IPS-18a (cell line): ENCODE measurements around the gene NEAT1.

Source experiments
- H3K27ac ChIP-seq: one replicate; pipeline ENCODE4 v1.5.1; 2013; ENCODE audit warnings: low read length
- H3K27me3 ChIP-seq: one replicate; pipeline ENCODE4 v1.6.1; 2013; ENCODE audit warnings: mild to moderate bottlenecking, low read length; ENCODE audit not compliant: control insufficient read depth, insufficient read depth
- H3K36me3 ChIP-seq: one replicate; pipeline ENCODE4 v1.6.1; 2013; ENCODE audit warnings: low read depth, low read length; ENCODE audit not compliant: control insufficient read depth
- H3K4me1 ChIP-seq: one replicate; pipeline ENCODE4 v1.6.1; 2013; ENCODE audit warnings: low read depth, low read length; ENCODE audit not compliant: control insufficient read depth
- H3K4me3 ChIP-seq: one replicate; pipeline ENCODE4 v1.5.1; 2013; ENCODE audit warnings: low read length
- H3K9ac ChIP-seq: one replicate; pipeline ENCODE4 v1.6.1; 2013; ENCODE audit warnings: mild to moderate bottlenecking, low read length, moderate library complexity
- H3K9me3 ChIP-seq: one replicate; pipeline ENCODE4 v1.6.1; 2013; ENCODE audit warnings: low read depth, low read length; ENCODE audit not compliant: control insufficient read depth

NEAT1 gene

DNA sequence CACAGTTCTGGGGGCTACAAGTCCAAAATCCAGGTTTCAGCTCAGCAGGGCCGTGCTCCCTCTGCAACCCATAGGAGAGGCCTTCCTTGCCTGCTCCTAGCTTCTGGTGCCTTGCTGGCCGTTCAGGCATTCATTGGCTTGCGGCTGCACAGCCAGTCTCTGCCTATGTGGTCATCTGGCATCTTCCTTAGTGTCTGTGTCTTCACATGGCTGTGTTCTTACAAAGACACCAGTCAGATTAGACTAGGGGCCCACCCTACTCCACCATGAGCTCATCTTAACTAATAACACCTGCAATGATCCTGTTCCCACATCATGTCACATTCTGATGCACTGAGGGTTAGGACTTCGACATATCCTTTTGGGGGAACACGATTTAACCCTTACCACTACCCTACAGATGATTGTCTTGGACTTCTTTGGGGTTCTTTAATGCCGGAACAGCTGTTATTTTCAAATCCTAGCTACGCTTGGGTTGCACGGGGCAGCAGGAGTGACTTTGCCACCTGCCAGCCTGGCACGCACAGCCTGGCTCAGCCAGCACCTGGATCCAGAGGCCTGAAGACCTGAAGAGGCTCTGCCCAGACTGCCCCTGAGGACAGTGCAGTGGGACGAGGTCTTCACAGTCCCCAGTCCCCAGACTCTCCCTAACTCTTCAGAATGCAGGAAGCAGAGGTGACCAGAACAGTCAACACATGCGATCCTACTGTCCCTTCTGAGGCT lies 7.7 kb upstream of the NEAT1 start:
- Histone ChIP-seq H3K27ac (no peak overlapping the region), H3K4me3 (no peak overlapping the region), H3K36me3 (no peaks in the 10 kb centered on the region), H3K9ac (no peak overlapping the region), H3K4me1 (peaks cover 24% of the 10 kb centered on the region), H3K9me3 (no peaks in the 10 kb centered on the region), H3K27me3 (no peaks in the 10 kb centered on the region)

DNA sequence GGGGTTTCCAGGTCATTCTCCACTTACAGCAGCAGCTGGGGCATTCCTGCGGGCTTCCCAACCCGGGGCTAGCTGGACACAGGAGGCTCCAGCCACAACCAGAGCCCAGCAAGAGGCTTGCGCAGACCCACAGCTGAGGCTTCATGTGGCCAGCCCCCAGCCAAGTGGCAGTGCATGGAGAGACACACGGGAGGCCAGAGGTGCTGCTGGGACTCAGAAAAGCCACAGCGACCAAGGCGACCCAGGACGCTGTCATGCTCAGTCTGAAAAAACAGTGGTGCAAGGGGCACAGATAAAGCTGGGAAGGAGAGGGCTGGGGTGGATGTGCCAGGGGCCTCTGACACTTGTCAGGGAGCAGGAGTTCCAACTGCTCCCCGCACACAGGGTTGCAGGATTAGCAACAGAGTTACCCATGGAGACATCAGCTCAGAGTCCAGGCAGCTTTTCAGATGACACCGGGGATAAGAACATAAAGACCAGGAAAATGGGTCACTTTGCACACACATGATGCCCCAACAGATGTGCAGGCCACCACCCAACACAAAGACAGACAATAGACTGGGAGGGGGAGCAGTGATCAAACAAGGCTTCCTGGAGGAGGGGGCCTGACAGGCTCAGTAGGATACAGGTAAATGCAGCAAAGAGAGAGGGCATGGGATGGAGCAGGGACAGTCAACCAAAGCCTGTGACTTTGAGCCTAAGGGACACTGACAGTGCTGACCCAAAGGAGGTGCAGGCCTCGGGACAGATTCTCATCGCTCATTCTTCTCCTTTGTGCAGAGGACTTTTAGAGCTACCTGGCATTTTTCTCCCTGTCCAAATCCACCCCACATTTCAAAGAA lies 6.9 kb upstream of the NEAT1 start:
- Histone ChIP-seq H3K4me3 (no peak overlapping the region), H3K4me1 (peaks cover 30% of the 10 kb centered on the region), H3K9ac (no peak overlapping the region), H3K36me3 (no peaks in the 10 kb centered on the region), H3K27me3 (no peaks in the 10 kb centered on the region), H3K9me3 (no peaks in the 10 kb centered on the region), H3K27ac (no peak overlapping the region)

DNA sequence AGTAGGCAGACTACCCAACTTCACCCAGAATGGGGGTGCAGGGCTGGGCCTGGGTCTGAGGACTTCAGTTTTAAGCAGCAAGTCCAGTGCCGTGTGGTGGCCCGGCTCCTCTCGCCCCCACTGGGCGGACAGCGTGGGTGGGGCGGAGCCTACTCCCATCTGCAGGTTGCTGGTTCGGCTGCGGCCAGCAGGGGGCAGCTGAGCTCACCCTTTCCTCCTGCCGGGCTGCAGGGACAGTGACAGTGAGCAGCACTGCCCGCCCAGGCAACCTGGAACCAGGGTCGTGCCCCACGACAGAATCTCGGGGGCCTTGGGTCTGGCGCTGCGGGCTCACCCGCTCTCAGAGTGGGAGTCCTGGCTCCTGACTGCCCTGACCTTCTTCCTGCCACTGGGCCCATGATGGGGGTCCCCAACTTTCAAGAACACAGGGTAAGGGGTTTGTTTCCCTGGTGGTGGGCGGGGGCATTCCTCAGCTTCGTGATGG lies 6.2 kb upstream of the NEAT1 start:
- Histone ChIP-seq H3K27ac (no peak overlapping the region), H3K4me1 (peaks cover 36% of the 10 kb centered on the region), H3K36me3 (no peaks in the 10 kb centered on the region), H3K9ac (no peak overlapping the region), H3K9me3 (no peaks in the 10 kb centered on the region), H3K27me3 (no peaks in the 10 kb centered on the region), H3K4me3 (no peak overlapping the region)

DNA sequence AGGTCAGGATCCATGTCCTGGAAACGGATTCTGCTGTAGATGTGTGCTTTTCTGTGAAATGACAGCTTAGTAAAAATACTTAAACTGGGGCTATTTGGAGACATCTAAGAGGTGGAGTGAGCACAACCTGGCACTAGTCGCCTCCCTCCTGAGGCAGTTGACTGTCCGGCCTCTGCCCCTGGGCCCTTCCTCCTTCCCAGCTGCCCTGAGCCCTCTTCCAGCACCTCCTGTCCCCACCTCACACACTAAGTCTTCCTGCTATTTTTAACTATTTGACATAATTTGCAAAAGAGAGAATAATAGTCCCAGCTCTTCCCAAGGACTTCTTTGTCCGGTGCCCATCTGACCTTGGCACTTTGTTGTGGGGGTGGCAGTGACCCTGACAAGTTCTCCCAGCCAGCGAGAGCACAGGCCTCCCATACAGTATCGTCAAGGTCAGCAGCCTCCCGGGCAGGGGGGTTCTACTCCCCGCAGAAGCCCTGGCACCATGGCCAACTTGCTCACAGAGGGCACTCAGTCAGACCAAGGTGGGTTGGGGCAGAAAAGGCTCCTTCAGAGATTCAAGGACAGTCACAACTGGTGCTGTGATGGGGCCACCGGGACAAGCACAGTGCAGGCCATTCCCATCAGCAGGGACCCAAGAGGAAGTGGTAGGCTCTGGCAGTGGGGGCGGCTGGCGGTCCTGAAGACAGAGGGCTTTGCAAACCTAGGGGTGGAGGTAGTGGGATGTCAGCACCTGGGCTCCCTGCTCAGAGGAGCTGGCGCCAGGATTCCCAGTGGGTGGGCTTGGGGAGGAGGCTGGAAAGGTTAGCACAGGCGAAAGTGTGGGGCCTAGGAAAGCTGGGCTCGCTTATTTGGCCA lies 5.5 kb upstream of the NEAT1 start:
- H3K36me3 ChIP-seq, result no peaks in the 10 kb centered on the region
- peaks cover 41% of the 10 kb centered on the region for H3K4me1 ChIP-seq

DNA sequence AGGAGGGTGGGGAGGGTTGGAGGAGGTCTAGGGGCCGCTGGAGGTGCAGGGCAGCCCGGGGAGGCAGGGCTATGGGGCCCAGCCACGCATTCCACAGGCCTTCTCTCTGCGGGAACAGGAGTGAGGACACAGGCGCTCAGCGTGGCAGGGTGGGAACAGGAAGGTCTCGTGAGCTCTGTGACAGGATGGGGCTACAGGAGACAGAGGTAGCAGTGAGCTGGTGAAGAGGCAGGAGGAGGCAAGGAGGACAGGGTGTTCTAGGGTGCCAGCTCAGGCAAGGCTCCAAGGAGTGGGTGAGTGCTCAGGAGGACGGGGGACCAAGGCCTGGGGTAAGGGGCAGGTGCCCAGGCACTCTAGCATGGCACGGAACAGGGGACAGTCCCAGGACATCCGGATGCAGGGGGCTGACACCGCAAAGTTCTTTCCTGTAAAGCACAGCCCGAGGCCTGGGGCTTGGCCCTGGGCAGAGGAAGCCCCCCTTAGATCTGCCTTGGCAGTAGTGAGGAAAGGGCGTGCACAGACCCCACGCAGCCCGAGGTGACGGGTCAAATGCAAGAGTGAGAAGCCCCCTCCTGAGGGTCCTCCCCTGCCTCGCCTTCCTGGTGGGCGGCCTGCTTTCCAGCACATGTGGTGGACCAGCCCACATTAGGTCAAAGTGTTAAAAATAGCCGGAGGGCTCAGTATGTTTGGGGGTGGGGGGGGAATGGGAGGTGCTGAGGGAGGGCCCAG lies 4.7 kb upstream of the NEAT1 start:
- no peak overlapping the region for H3K4me3 ChIP-seq
- H3K4me1 ChIP-seq, result peaks cover 44% of the 10 kb centered on the region
- H3K27me3 ChIP-seq, result no peaks in the 10 kb centered on the region
- H3K9ac ChIP-seq, result peak overlapping the region; percentile 64
- no peaks in the 10 kb centered on the region for H3K36me3 ChIP-seq
- no peak overlapping the region for H3K27ac ChIP-seq
- no peaks in the 10 kb centered on the region for H3K9me3 ChIP-seq

More for the DNA sequence above, 5.5 kb upstream of the NEAT1 start:
- Histone ChIP-seq H3K27ac (no peak overlapping the region), H3K9ac (no peak overlapping the region), H3K9me3 (no peaks in the 10 kb centered on the region), H3K27me3 (no peaks in the 10 kb centered on the region), H3K4me3 (no peak overlapping the region)

DNA sequence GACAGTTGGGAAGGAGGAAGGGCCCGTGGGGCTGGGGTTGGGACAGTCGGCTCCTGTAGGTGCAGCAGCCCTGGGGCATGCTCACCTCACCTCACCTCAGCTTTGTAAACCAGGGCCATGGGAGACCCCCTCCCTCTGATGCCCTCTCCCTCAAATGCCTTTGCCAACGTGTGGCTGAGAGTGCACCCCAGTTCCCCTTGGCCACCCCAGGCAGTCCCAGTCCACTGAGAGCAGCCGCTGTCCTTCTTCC lies 4.2 kb upstream of the NEAT1 start:
- Histone ChIP-seq H3K4me1 (peaks cover 49% of the 10 kb centered on the region), H3K27ac (peak overlapping the region; percentile 92), H3K4me3 (peak overlapping the region; percentile 34), H3K36me3 (no peaks in the 10 kb centered on the region), H3K9ac (peak overlapping the region; percentile 64), H3K27me3 (no peaks in the 10 kb centered on the region), H3K9me3 (no peaks in the 10 kb centered on the region)

DNA sequence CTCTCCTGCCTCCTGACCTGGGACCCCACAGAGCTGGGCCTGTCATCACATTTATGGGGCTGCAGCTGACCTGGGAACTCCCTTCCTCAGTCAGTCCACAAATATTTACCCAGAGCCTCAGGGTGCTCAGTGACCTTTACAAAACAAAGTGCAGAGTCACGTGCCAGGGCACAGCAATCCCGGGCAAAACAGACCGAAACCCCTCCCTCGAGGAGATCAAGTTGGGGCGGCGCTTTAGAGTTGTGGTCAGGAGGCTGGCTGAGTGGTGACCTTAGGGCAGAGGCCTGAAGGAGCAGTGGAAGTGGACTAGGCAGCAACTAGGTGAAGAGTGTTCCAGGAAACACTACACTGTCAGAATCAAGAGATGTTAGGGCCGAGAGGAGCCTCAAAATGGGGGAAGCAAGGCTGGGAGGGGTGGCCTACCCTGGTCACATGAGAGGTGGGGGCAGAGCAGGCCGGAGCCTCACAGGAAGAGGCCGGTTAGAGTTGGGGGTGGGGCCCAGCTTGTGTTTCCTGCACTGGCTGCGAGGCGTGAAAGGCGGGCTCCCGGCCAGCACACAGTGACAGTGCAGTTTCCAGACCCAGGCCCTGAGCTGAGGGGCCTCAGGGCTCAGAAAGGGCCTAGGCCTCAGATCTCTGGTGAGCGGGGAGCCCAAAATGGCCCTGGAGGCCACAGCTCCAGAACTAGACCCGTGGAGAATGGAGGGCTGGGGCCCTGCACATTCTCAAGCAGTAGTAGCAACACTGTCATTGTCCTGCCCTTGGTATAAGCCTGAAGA lies 3.7 kb upstream of the NEAT1 start:
- Histone ChIP-seq H3K4me1 (peaks cover 54% of the 10 kb centered on the region), H3K36me3 (no peaks in the 10 kb centered on the region), H3K9me3 (no peaks in the 10 kb centered on the region), H3K27ac (peak overlapping the region; percentile 92), H3K9ac (peak overlapping the region; percentile 64), H3K4me3 (peak overlapping the region; percentile 34), H3K27me3 (no peaks in the 10 kb centered on the region)

DNA sequence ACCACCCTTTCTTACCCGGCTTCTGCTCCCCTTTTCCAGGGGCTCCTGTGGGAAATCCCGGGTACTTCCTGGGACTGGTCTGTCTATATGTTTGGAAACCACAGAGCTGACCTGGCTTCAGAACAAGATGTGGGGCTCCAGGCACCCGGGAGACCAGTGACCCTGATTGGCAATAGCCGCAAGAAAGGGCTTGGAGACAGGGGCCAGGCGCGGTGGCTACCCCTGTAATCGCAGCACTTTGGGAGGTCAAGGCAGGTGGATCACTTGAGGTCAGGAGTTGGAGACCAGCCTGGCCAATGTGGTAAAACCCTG lies 3.2 kb upstream of the NEAT1 start:
- Histone ChIP-seq H3K4me1 (peaks cover 60% of the 10 kb centered on the region), H3K27ac (peak overlapping the region; percentile 92), H3K4me3 (no peak overlapping the region), H3K27me3 (no peaks in the 10 kb centered on the region), H3K36me3 (no peaks in the 10 kb centered on the region), H3K9ac (peak overlapping the region; percentile 64), H3K9me3 (no peaks in the 10 kb centered on the region)

DNA sequence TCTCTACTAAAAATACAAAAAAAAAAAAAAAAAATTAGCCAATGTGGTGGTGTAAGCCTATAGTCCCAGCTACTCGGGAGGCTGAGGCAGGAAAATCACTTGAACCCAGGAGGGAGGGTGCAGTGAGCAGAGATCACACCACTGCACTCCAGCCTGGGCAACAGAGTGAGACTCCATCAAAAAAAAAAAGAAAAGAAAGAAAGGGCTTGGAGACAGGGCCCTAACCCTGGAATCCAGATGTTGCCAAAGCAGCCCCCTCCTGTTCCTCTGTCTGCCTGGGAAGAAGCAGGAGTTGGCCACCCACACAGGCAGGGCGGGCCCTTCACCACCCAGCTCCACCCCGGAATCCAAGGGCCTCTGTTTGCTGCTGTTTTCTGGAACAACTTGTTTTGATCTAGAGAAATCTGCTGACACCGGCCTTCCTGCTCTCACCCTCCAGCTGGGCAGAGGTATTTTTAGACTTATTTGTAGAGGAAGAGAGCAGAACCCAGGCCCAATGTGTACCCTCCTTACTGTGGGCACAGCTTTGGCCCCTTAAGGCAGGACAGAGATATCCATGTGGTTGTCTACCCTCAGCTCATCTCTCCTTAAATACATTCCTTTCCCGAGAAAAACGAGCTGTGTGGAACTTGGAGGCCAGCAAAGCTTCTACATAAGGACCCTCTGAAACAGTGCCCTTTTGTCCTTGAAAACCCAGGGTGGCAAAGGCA lies 2.7 kb upstream of the NEAT1 start:
- Histone ChIP-seq H3K4me3 (no peak overlapping the region), H3K27ac (peak overlapping the region; percentile 92), H3K9ac (peak overlapping the region; percentile 64), H3K36me3 (no peaks in the 10 kb centered on the region), H3K27me3 (no peaks in the 10 kb centered on the region), H3K9me3 (no peaks in the 10 kb centered on the region), H3K4me1 (peaks cover 65% of the 10 kb centered on the region)

DNA sequence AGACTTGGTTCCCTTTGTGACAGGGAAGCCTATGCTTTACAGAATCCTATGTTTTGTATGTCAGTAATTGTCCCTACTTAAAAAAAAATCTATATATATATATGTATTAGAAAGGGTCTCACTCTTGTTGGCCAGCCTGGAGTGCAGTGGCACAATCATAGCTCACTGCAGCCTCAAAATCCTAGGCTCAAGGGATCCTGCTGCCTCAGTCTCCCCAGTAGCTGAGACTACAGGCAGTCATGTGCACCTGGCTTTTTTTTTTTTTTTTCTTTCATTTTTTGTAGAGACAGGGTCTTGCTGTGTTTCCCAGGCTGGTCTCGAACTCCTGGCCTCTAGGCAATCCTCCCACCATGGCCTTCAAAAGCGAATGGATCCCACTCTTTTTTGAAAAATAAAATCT lies 2.1 kb upstream of the NEAT1 start:
- Histone ChIP-seq H3K4me3 (no peak overlapping the region), H3K4me1 (peaks cover 70% of the 10 kb centered on the region), H3K27ac (no peak overlapping the region), H3K27me3 (no peaks in the 10 kb centered on the region), H3K9ac (peak overlapping the region; percentile 64), H3K9me3 (no peaks in the 10 kb centered on the region), H3K36me3 (no peaks in the 10 kb centered on the region)
